Cardiac muscle cell (in vitro differentiated cells and primary cell): ENCODE measurements around the gene PHF3. TPM values are rescaled to one million over a fixed set of nuclear protein-coding genes. Genes with fewer than 3 reads are reported as not detected.

Source experiments
- DNase-seq, 2 donors: peaks; one replicate each; pipeline versions ENCODE4 v3.0.0 to v3.0.0-alpha.2; 2010 to 2017; ENCODE audit warnings: low read depth in 1 of 2, low spot score in 1 of 2
- H3K27ac ChIP-seq: fragments of 200-600 bp; sonication (generic); 2 replicates; pipeline ENCODE4 v1.5.1; 2016
- H3K27me3 ChIP-seq: fragments of 200-600 bp; sonication (generic); 2 replicates; pipeline ENCODE4 v1.6.0; 2016; ENCODE audit warnings: control low read depth
- H3K36me3 ChIP-seq: fragments of 200-600 bp; sonication (generic); 2 replicates; pipeline ENCODE4 v1.5.1; 2016; ENCODE audit warnings: control low read depth
- H3K4me1 ChIP-seq: fragments of 200-600 bp; sonication (generic); 2 replicates; pipeline ENCODE4 v1.8.1; 2017; ENCODE audit warnings: low read depth, mild to moderate bottlenecking, mixed run types
- H3K4me3 ChIP-seq: fragments of 200-600 bp; sonication (generic); 2 replicates; pipeline ENCODE4 v1.5.1; 2016; ENCODE audit warnings: mild to moderate bottlenecking
- H3K9me3 ChIP-seq: fragments of 200-600 bp; sonication (generic); 2 replicates; pipeline ENCODE4 v1.5.1; 2017; ENCODE audit warnings: low read depth, mild to moderate bottlenecking, control low read depth
- CTCF ChIP-seq: IDR thresholded peaks from 2 replicates; pipeline ENCODE4 v1.5.1; 2012; ENCODE audit warnings: low read depth, mild to moderate bottlenecking, low read length
- polyA plus RNA-seq: library from polyadenylated mRNA; unstranded; fragments of >200 nt; fragmentation: Nextera tagmentation; extraction: Ambion mirVana; gene quantifications from 2 replicates; pipeline ENCODE4 v1.2.1, GENCODE V29; 2016
- total RNA-seq: library from RNA; depleted of rRNA; stranded (reverse); fragments of >200 nt; gene quantifications from 2 replicates; pipeline ENCODE4 v1.2.3, GENCODE V29; 2016

The PHF3 gene
- total and polyA plus RNA-seq, 2 experiments from 2014 or later = 13.1 to 55.8 TPM

GRCh38 chr6:63649269-63649668, 13.7 kb downstream of the PHF3 start:
- DNase-seq = no peak
- H3K4me3 ChIP-seq = no peak overlapping the region
- no peaks in the 10 kb centered on the region for H3K36me3 ChIP-seq
- no peak for TF ChIP-seq CTCF
- H3K27ac ChIP-seq = peak overlapping the region; percentile 17
- no peaks in the 10 kb centered on the region for H3K9me3 ChIP-seq
- H3K4me1 ChIP-seq = peaks cover 23% of the 10 kb centered on the region
- no peaks in the 10 kb centered on the region for H3K27me3 ChIP-seq

- no peak overlapping the region for H3K4me3 ChIP-seq
- no peaks in the 10 kb centered on the region for H3K9me3 ChIP-seq
- H3K27me3 ChIP-seq = no peaks in the 10 kb centered on the region
- no peaks in the 10 kb centered on the region for H3K36me3 ChIP-seq
- H3K27ac ChIP-seq = no peak overlapping the region
- no peak for TF ChIP-seq CTCF
- DNase-seq = no peak
- H3K4me1 ChIP-seq = peaks cover 23% of the 10 kb centered on the region
Observed at GRCh38 chr6:63649847-63650265, 14.3 kb downstream of the PHF3 start.

GRCh38 chr6:63652980-63653379, 17.4 kb downstream of the PHF3 start:
- no peaks in the 10 kb centered on the region for H3K27me3 ChIP-seq
- DNase-seq = no peak
- no peaks in the 10 kb centered on the region for H3K9me3 ChIP-seq
- H3K4me1 ChIP-seq = peaks cover 30% of the 10 kb centered on the region
- H3K4me3 ChIP-seq = no peak overlapping the region
- no peaks in the 10 kb centered on the region for H3K36me3 ChIP-seq
- H3K27ac ChIP-seq = no peak overlapping the region
- TF ChIP-seq CTCF = no peak

- no peak for DNase-seq
- H3K27me3 ChIP-seq = no peaks in the 10 kb centered on the region
- TF ChIP-seq CTCF = no peak
- no peaks in the 10 kb centered on the region for H3K9me3 ChIP-seq
- H3K36me3 ChIP-seq = no peaks in the 10 kb centered on the region
- peak overlapping the region; percentile 26 for H3K27ac ChIP-seq
- H3K4me1 ChIP-seq = peaks cover 33% of the 10 kb centered on the region
- H3K4me3 ChIP-seq = no peak overlapping the region
Observed at GRCh38 chr6:63660757-63661156, 25.2 kb downstream of the PHF3 start.

GRCh38 chr6:63661769-63662168, 26.2 kb downstream of the PHF3 start:
- Histone ChIP-seq H3K4me3 (no peak overlapping the region), H3K4me1 (peaks cover 33% of the 10 kb centered on the region), H3K36me3 (no peaks in the 10 kb centered on the region), H3K27ac (no peak overlapping the region), H3K27me3 (no peaks in the 10 kb centered on the region), H3K9me3 (no peaks in the 10 kb centered on the region)
- DNase-seq = no peak
- TF ChIP-seq CTCF = no peak
